ENCODE measurements around the gene ALPG. TPM values are rescaled to one million over a fixed set of nuclear protein-coding genes. Genes with fewer than 3 reads are reported as not detected.

Gene ALPG
- total and polyA plus RNA-seq, 2 donors (not counting 3 experiments of a cell fraction or from before 2014, with no cell fraction given), result not detected

- no peaks in the 10 kb centered on the region for H3K4me1 ChIP-seq (ENCODE audit: control insufficient read depth, extremely low read depth, insufficient read depth, low read length)
- POLR2A ChIA-PET, result no interaction called here
- peaks cover 30 to 48% of the 10 kb centered on the region in 2 experiments for H3K27me3 ChIP-seq (ENCODE audit: control insufficient read depth in 2 of 2, insufficient read depth in 2 of 2, low read length in 2 of 2)
- H3K9me1 ChIP-seq (replicated peaks; ENCODE audit: control insufficient read depth, extremely low read depth, insufficient read depth, low read length), result no peaks in the 10 kb centered on the region
- H3K79me2 ChIP-seq (ENCODE audit: control insufficient read depth, insufficient read depth, low read length), result no peaks in the 10 kb centered on the region
- FAIRE-seq (no peak), DNase-seq (ENCODE audit: low read depth, low spot score) (no peak)
- no peak for TF ChIP-seq POLR2A (IDR thresholded peaks at IDR 0.05; ENCODE audit: low read depth, low read length)
- no peak for TF ChIP-seq MAX (IDR thresholded peaks at IDR 0.05; ENCODE audit: insufficient read depth, insufficient read length)
- TF ChIP-seq FOS (IDR thresholded peaks at IDR 0.05; ENCODE audit: borderline replicate concordance, insufficient read depth, low read length), result no peak
- TF ChIP-seq JUN (IDR thresholded peaks at IDR 0.05; ENCODE audit: borderline replicate concordance, insufficient read depth, insufficient read length, low read depth), result no peak
- TF ChIP-seq GATA2 (IDR thresholded peaks at IDR 0.05; ENCODE audit: insufficient read depth, insufficient read length, low read depth, low read length), result no peak
- no peak for TF ChIP-seq MYC (IDR thresholded peaks at IDR 0.05; ENCODE audit: low read depth, low read length)
- no peak for TF ChIP-seq EZH2 (IDR thresholded peaks at IDR 0.05; ENCODE audit: borderline replicate concordance, low read depth, low read length, severe bottlenecking)
- TF ChIP-seq POLR2AphosphoS5 (IDR thresholded peaks at IDR 0.05; ENCODE audit: insufficient read depth, low read depth, low read length), result no peak
- TF ChIP-seq CTCF (IDR thresholded peaks at IDR 0.05; ENCODE audit: extremely low read depth in 1 of 2, insufficient read depth in 1 of 2, low read depth in 1 of 2, low read length in 2 of 2), result no peak
- dilution Hi-C loops (cut with MboI; ENCODE audit: extremely low pct_ligation_motif_present, low sequenced_read_pairs) (no loop called here), intact Hi-C loops (cut with micrococcal nuclease) (no loop called here)
- H4K20me1 ChIP-seq (replicated peaks; ENCODE audit: control insufficient read depth, extremely low read depth, insufficient read depth, low read length), result no peaks in the 10 kb centered on the region
- no peaks in the 10 kb centered on the region for H3K9me3 ChIP-seq (replicated peaks; ENCODE audit: control insufficient read depth, insufficient read depth, low read length)
- no peak overlapping the region for H2AFZ ChIP-seq (ENCODE audit: low read depth, low read length)
- no peak overlapping the region for H3K27ac ChIP-seq (ENCODE audit: insufficient read depth, low read depth, low read length)
- no peak overlapping the region for H3K9ac ChIP-seq (replicated peaks; ENCODE audit: extremely low read depth, insufficient read depth, low read length)
- no peaks in the 10 kb centered on the region for H3K36me3 ChIP-seq (ENCODE audit: control insufficient read depth in 2 of 2, extremely low read depth in 1 of 2, insufficient read depth in 2 of 2, low read length in 2 of 2)
- no TSS peak for BruUV-seq (replicated peaks)
- no peak overlapping the region for H3K4me3 ChIP-seq (replicated peaks in 1 of 3; ENCODE audit: insufficient read depth in 1 of 3, low read depth in 1 of 3, low read length in 3 of 3)
- H3K4me2 ChIP-seq (ENCODE audit: insufficient read depth, low read length), result no peak overlapping the region
- CTCF ChIA-PET, result no interaction called here
Measured at GRCh38 chr2:232415138-232415690, 8.6 kb downstream of the ALPG start.

Data from endothelial cell of umbilical vein (primary cell).